GM19035 (cell line): Measurements from ENCODE around the gene NIPAL3.
A peak's percentile ranks its signal among the peaks of the same experiment; 100 is the strongest.

ENCODE experiments used
- ATAC-seq: cut with Tn5 transposase; IDR thresholded peaks from one replicate; pipeline ENCODE4 v1.9.1; 2021; ENCODE audit not compliant: unreplicated experiment

Gene NIPAL3

GRCh38 chr1:24390924-24391782 lies 24.4 kb upstream of the NIPAL3 start:
- ATAC-seq: peak; percentile 56

GRCh38 chr1:24391882-24392603 lies 23.6 kb upstream of the NIPAL3 start:
- ATAC-seq: peak; percentile 66

GRCh38 chr1:24392604-24392946 lies 23.0 kb upstream of the NIPAL3 start:
- no peak for ATAC-seq

GRCh38 chr1:24392982-24393650 lies 22.5 kb upstream of the NIPAL3 start:
- ATAC-seq: no peak

GRCh38 chr1:24393892-24394291 lies 21.7 kb upstream of the NIPAL3 start:
- ATAC-seq: no peak

GRCh38 chr1:24400065-24400464 lies 15.5 kb upstream of the NIPAL3 start:
- ATAC-seq: no peak

GRCh38 chr1:24403806-24404205 lies 11.8 kb upstream of the NIPAL3 start:
- ATAC-seq: no peak

- no peak for ATAC-seq
Measured at GRCh38 chr1:24406788-24407187, 8.8 kb upstream of the NIPAL3 start.

GRCh38 chr1:24409535-24409934 lies 6.1 kb upstream of the NIPAL3 start:
- ATAC-seq: no peak

- no peak for ATAC-seq
Measured at GRCh38 chr1:24410750-24411149, 4.9 kb upstream of the NIPAL3 start.

GRCh38 chr1:24411963-24412362 lies 3.6 kb upstream of the NIPAL3 start:
- ATAC-seq: no peak

GRCh38 chr1:24412408-24412807 lies 3.2 kb upstream of the NIPAL3 start:
- ATAC-seq: no peak

- ATAC-seq: no peak
Measured at GRCh38 chr1:24413350-24414163, 2.0 kb upstream of the NIPAL3 start, which contains the start of gene STPG1. STPG1 (minus strand) TSS chr1:24413782; CDS start chr1:24401388, 12,394 bp downstream.

- ATAC-seq: no peak
Measured at GRCh38 chr1:24414775-24415333, 748 bp upstream of the NIPAL3 start.

GRCh38 chr1:24415910-24416665 lies 486 bp downstream of the NIPAL3 start:
- ATAC-seq: peak; percentile 2

- ATAC-seq: no peak
Measured at GRCh38 chr1:24416666-24417391, 1.2 kb downstream of the NIPAL3 start.

- ATAC-seq: no peak
Measured at GRCh38 chr1:24417681-24418080, 2.1 kb downstream of the NIPAL3 start.

GRCh38 chr1:24418898-24419628 lies 3.5 kb downstream of the NIPAL3 start:
- ATAC-seq: no peak
